KMS-11 (cell line): ENCODE data around the gene ATP9B.

Experiments
- H2AFZ ChIP-seq: fragments of 200-600 bp; sonication (generic); 2 replicates; pipeline ENCODE4 v1.6.1; 2016; ENCODE audit warnings: antibody characterized with exemption, mixed run types, low read depth
- H3K27ac ChIP-seq: fragments of 200-600 bp; sonication (generic); 2 replicates; pipeline ENCODE4 v1.6.1; 2016; ENCODE audit warnings: mild to moderate bottlenecking, mixed run types
- H3K27me3 ChIP-seq: fragments of 200-600 bp; sonication (generic); 2 replicates; pipeline ENCODE4 v1.6.1; 2017; ENCODE audit warnings: mild to moderate bottlenecking, low read depth, mixed run types, moderate library complexity; ENCODE audit not compliant: insufficient read depth
- H3K36me3 ChIP-seq: fragments of 200-600 bp; sonication (generic); 2 replicates; pipeline ENCODE4 v1.6.1; 2017; ENCODE audit warnings: mild to moderate bottlenecking, mixed run types; ENCODE audit not compliant: insufficient read depth
- H3K4me1 ChIP-seq: fragments of 200-600 bp; sonication (generic); 2 replicates; pipeline ENCODE4 v1.6.1; 2016; ENCODE audit warnings: mild to moderate bottlenecking, low read depth, mixed run types; ENCODE audit not compliant: poor library complexity, severe bottlenecking
- H3K4me2 ChIP-seq: fragments of 200-600 bp; sonication (generic); 2 replicates; pipeline ENCODE4 v1.7.0; 2016; ENCODE audit warnings: mild to moderate bottlenecking, mixed run types
- H3K4me3 ChIP-seq: fragments of 200-600 bp; sonication (generic); IDR thresholded peaks from 2 replicates; pipeline ENCODE4 v1.6.1; 2017; ENCODE audit warnings: low read depth, low read length, mixed read lengths; ENCODE audit not compliant: insufficient read depth
- H3K79me2 ChIP-seq: fragments of 200-600 bp; sonication (generic); 2 replicates; pipeline ENCODE4 v1.6.1; 2016; ENCODE audit warnings: low read depth, mixed run types; ENCODE audit not compliant: insufficient read depth
- H3K9ac ChIP-seq: fragments of 200-600 bp; sonication (generic); 2 replicates; pipeline ENCODE4 v1.6.1; 2016; ENCODE audit warnings: mild to moderate bottlenecking, mixed run types
- H4K20me1 ChIP-seq: fragments of 200-600 bp; sonication (generic); 2 replicates; pipeline ENCODE4 v1.6.1; 2016; ENCODE audit warnings: mild to moderate bottlenecking, mixed run types; ENCODE audit not compliant: insufficient read depth
- CTCF ChIP-seq: fragments of 200-600 bp; sonication (generic); conservative IDR thresholded peaks from 2 replicates; pipeline ENCODE4 v1.6.1; 2017; ENCODE audit warnings: low read depth, mild to moderate bottlenecking, antibody characterized with exemption, low read length, moderate library complexity, mixed read lengths

Gene ATP9B

GRCh38 chr18:79197531-79197930 is 128.3 kb downstream of the ATP9B start:
- peak overlapping the region; percentile 27; the same call in 1 of the 2 replicates for H3K27ac ChIP-seq
- H3K4me2 ChIP-seq: peak overlapping the region; percentile 56
- peaks cover 85% of the 10 kb centered on the region for H3K4me1 ChIP-seq
- no peaks in the 10 kb centered on the region for H4K20me1 ChIP-seq
- no peaks in the 10 kb centered on the region for H3K36me3 ChIP-seq
- no peak for TF ChIP-seq CTCF
- no peaks in the 10 kb centered on the region for H3K79me2 ChIP-seq
- no peaks in the 10 kb centered on the region for H3K27me3 ChIP-seq
- H3K4me3 ChIP-seq: no peak overlapping the region
- no peak overlapping the region for H2AFZ ChIP-seq
- H3K9ac ChIP-seq: 0 out of 2 replicates have a peak overlapping the region, but pooled peaks have one; percentile 12

GRCh38 chr18:79199691-79200374 is 130.6 kb downstream of the ATP9B start:
- Histone ChIP-seq H3K27me3 (no peaks in the 10 kb centered on the region), H3K36me3 (no peaks in the 10 kb centered on the region), H3K4me2 (peak overlapping the region; percentile 43), H4K20me1 (no peaks in the 10 kb centered on the region), H2AFZ (no peak overlapping the region), H3K4me1 (peaks cover 68% of the 10 kb centered on the region), H3K9ac (peak overlapping the region; percentile 3; the same call in 1 of the 2 replicates), H3K4me3 (no peak overlapping the region), H3K27ac (peak overlapping the region; percentile 52), H3K79me2 (no peaks in the 10 kb centered on the region)
- no peak; the same call in 1 of the 2 replicates for TF ChIP-seq CTCF

GRCh38 chr18:79200546-79201268 is 131.5 kb downstream of the ATP9B start:
- peaks cover 61% of the 10 kb centered on the region for H3K4me1 ChIP-seq
- 0 out of 2 replicates have a peak, but pooled peaks cover 3% of the 10 kb centered on the region for H3K36me3 ChIP-seq
- no peak overlapping the region for H3K4me3 ChIP-seq
- H3K27me3 ChIP-seq: no peaks in the 10 kb centered on the region
- no peaks in the 10 kb centered on the region for H4K20me1 ChIP-seq
- no peak overlapping the region for H2AFZ ChIP-seq
- H3K9ac ChIP-seq: no peak overlapping the region
- TF ChIP-seq CTCF: no peak
- H3K27ac ChIP-seq: peak overlapping the region; percentile 52; the same call in 1 of the 2 replicates
- no peaks in the 10 kb centered on the region for H3K79me2 ChIP-seq
- peak overlapping the region; percentile 43 for H3K4me2 ChIP-seq

- TF ChIP-seq CTCF: no peak
- H2AFZ ChIP-seq: no peak overlapping the region
- H3K4me3 ChIP-seq: no peak overlapping the region
- peaks cover 37% of the 10 kb centered on the region for H3K4me1 ChIP-seq
- H3K36me3 ChIP-seq: peaks cover 3% of the 10 kb centered on the region; the same call in 1 of the 2 replicates
- no peaks in the 10 kb centered on the region for H3K27me3 ChIP-seq
- H3K9ac ChIP-seq: no peak overlapping the region
- H3K27ac ChIP-seq: no peak overlapping the region
- H4K20me1 ChIP-seq: no peaks in the 10 kb centered on the region
- no peaks in the 10 kb centered on the region for H3K79me2 ChIP-seq
- no peak overlapping the region for H3K4me2 ChIP-seq
Observed at GRCh38 chr18:79203017-79203605, 133.9 kb downstream of the ATP9B start.
